ENCODE data around the gene CABP7. TPM values are rescaled to one million over a fixed set of nuclear protein-coding genes. Genes with fewer than 3 reads are reported as not detected.
A peak's percentile ranks its signal among the peaks of the same experiment; 100 is the strongest.

Gene CABP7
- total and polyA plus RNA-seq, 7 donors = 0.03 to 0.07 (median 0.04) TPM; not detected in 4

GRCh38 chr22:29707010-29707409 lies 12.8 kb upstream of the CABP7 start:
- intact Hi-C loops (cut with DNase I) = no loop called here
- no peak for ATAC-seq
- no peak overlapping the region for H3K4me3 ChIP-seq
- H3K27me3 ChIP-seq (ENCODE audit: insufficient read depth in 3 of 3, low read length in 2 of 3) = peaks cover 0 to 3% (median 0%) of the 10 kb centered on the region in 3 donors
- peaks cover 14% of the 10 kb centered on the region for H3K4me1 ChIP-seq
- DNase-seq = no peak
- WGBS, 3 donors = 36 to 48% (median 37%) methylated on average over 18 of the region's 18 CpGs
- no peaks in the 10 kb centered on the region for H3K9me3 ChIP-seq
- no peak for TF ChIP-seq CTCF (IDR thresholded peaks at IDR 0.05)
- H3K36me3 ChIP-seq (ENCODE audit: insufficient read depth in 1 of 2, low read depth in 1 of 2) = no peaks in the 10 kb centered on the region
- no peak overlapping the region for H3K27ac ChIP-seq

GRCh38 chr22:29707471-29707870 lies 12.3 kb upstream of the CABP7 start:
- TF ChIP-seq CTCF (IDR thresholded peaks at IDR 0.05) = no peak
- no peaks in the 10 kb centered on the region for H3K9me3 ChIP-seq
- H3K4me3 ChIP-seq = no peak overlapping the region
- H3K4me1 ChIP-seq = peaks cover 12% of the 10 kb centered on the region
- no peaks in the 10 kb centered on the region for H3K36me3 ChIP-seq (ENCODE audit: insufficient read depth in 1 of 2, low read depth in 1 of 2)
- intact Hi-C loops (cut with DNase I) = no loop called here
- H3K27ac ChIP-seq = no peak overlapping the region
- DNase-seq (no peak), ATAC-seq (no peak)
- peaks cover 0 to 2% (median 0%) of the 10 kb centered on the region in 3 donors for H3K27me3 ChIP-seq (ENCODE audit: insufficient read depth in 3 of 3, low read length in 2 of 3)
- 85 to 90% (median 86%) methylated on average over 5 of the region's 5 CpGs for WGBS, 3 donors

GRCh38 chr22:29710193-29710592 lies 9.6 kb upstream of the CABP7 start:
- H3K4me3 ChIP-seq = no peak overlapping the region
- H3K4me1 ChIP-seq = peaks cover 5% of the 10 kb centered on the region
- intact Hi-C loops (cut with DNase I) = no loop called here
- H3K36me3 ChIP-seq (ENCODE audit: insufficient read depth in 1 of 2, low read depth in 1 of 2) = no peaks in the 10 kb centered on the region
- DNase-seq (no peak), ATAC-seq (no peak)
- H3K27ac ChIP-seq = no peak overlapping the region
- TF ChIP-seq CTCF (IDR thresholded peaks at IDR 0.05) = no peak
- no peaks in the 10 kb centered on the region for H3K9me3 ChIP-seq
- 39 to 47% (median 44%) methylated on average over 7 to 15 of the region's 15 CpGs for WGBS, 3 donors
- peaks cover 0 to 4% (median 0%) of the 10 kb centered on the region in 3 donors for H3K27me3 ChIP-seq (ENCODE audit: insufficient read depth in 3 of 3, low read length in 2 of 3)

- peak; percentile 76 to 92 for DNase-seq
Measured at GRCh38 chr22:29710922-29711593, 8.7 kb upstream of the CABP7 start.

More at GRCh38 chr22:29710922-29711593, 8.7 kb upstream of the CABP7 start:
- no peaks in the 10 kb centered on the region for H3K9me3 ChIP-seq
- no peaks in the 10 kb centered on the region for H3K36me3 ChIP-seq (ENCODE audit: insufficient read depth in 1 of 2, low read depth in 1 of 2)
- peaks cover 0 to 6% (median 0%) of the 10 kb centered on the region in 3 donors for H3K27me3 ChIP-seq (ENCODE audit: insufficient read depth in 3 of 3, low read length in 2 of 3)
- TF ChIP-seq CTCF (IDR thresholded peaks at IDR 0.05) = no peak
- peaks cover 5% of the 10 kb centered on the region for H3K4me1 ChIP-seq
- ATAC-seq = peak; percentile 93 to 97 (median 96)
- intact Hi-C loops (cut with DNase I) = no loop called here
- peak overlapping the region; percentile 9 for H3K27ac ChIP-seq
- no peak overlapping the region for H3K4me3 ChIP-seq
- 22 to 38% (median 30%) methylated on average over 17 to 18 of the region's 18 CpGs for WGBS, 3 donors

All from psoas muscle (tissue), 8 donors.